ENCODE measurements around the gene CIAPIN1.
"Not testable (repeated sequence)": the region's sequence is repeated elsewhere in the genome, so short reads cannot be mapped to it uniquely, and the experiment has no call there.

CIAPIN1 gene

GRCh38 chr16:57462209-57462977, 15.2 kb upstream of the CIAPIN1 start, which contains the start of gene POLR2C:
TSS of gene POLR2C (plus strand) at chr16:57462679. CDS start at chr16:57462725, 46 bp downstream.
- TF ChIP-seq CTCF (IDR thresholded peaks at IDR 0.05), result peak; percentile 97
- DNase-seq (ENCODE audit: low spot score), result peak; percentile 86
- Histone ChIP-seq H3K4me3 (peak within 1 kb of the TSS; percentile 96), H3K27ac (peak within 1 kb of the TSS; percentile 90 to 94)

GRCh38 chr16:57452021-57452420, 4.8 kb upstream of the CIAPIN1 start:
- Histone ChIP-seq H3K4me3 (no peak overlapping the region), H3K27ac (no peak overlapping the region)
- no peak for TF ChIP-seq CTCF (IDR thresholded peaks at IDR 0.05)
- no peak for DNase-seq (ENCODE audit: low spot score)

GRCh38 chr16:57446531-57447185, 527 bp downstream of the CIAPIN1 start:
- TF ChIP-seq CTCF (IDR thresholded peaks at IDR 0.05), result no peak
- peak overlapping the region; percentile 88 to 89 for H3K27ac ChIP-seq
- peak overlapping the region; percentile 93 for H3K4me3 ChIP-seq
- no peak for DNase-seq (ENCODE audit: low spot score)

GRCh38 chr16:57445510-57445909, 1.7 kb downstream of the CIAPIN1 start:
- Histone ChIP-seq H3K4me3 (no peak overlapping the region), H3K27ac (no peak overlapping the region)
- no peak for DNase-seq (ENCODE audit: low spot score)
- no peak for TF ChIP-seq CTCF (IDR thresholded peaks at IDR 0.05)

GRCh38 chr16:57444711-57445110, 2.5 kb downstream of the CIAPIN1 start:
- Histone ChIP-seq H3K27ac (no peak overlapping the region), H3K4me3 (no peak overlapping the region)
- no peak for TF ChIP-seq CTCF (IDR thresholded peaks at IDR 0.05)
- no peak for DNase-seq (ENCODE audit: low spot score)

- not testable (repeated sequence) for DNase-seq (ENCODE audit: low spot score); H3K4me3 ChIP-seq; H3K27ac ChIP-seq
Observed at GRCh38 chr16:57440551-57440950, 6.6 kb downstream of the CIAPIN1 start.

- H3K27ac ChIP-seq; H3K4me3 ChIP-seq; DNase-seq (ENCODE audit: low spot score): not testable (repeated sequence)
Observed at GRCh38 chr16:57439947-57440346, 7.2 kb downstream of the CIAPIN1 start.

GRCh38 chr16:57435838-57436237, 11.3 kb downstream of the CIAPIN1 start:
- DNase-seq (ENCODE audit: low spot score), result no peak
- no peak overlapping the region for H3K4me3 ChIP-seq
- TF ChIP-seq CTCF (IDR thresholded peaks at IDR 0.05), result no peak
- no peak overlapping the region for H3K27ac ChIP-seq
